H1 (cell line): ENCODE measurements around the gene ABI3BP. TPM values are rescaled to one million over a fixed set of nuclear protein-coding genes. Genes with fewer than 3 reads are reported as not detected.

Experiments
- CTCF ChIA-PET: fragments of 300-600 bp; sonication (Branson Sonifier 250); formaldehyde crosslinking; loops from one replicate; lab custom pipeline; 2021; ENCODE audit not compliant: partially characterized antibody; lab: Charles Lee
- POLR2A ChIA-PET: fragments of 300-600 bp; sonication (Branson Sonifier 250); formaldehyde crosslinking; loops from one replicate; lab custom pipeline; 2021; ENCODE audit warnings: inconsistent platforms; ENCODE audit not compliant: partially characterized antibody; lab: Charles Lee
- DNase-seq, 2 experiments: peaks; one replicate each; pipeline versions ENCODE4 v3.0.0 to v3.0.0-alpha.2; 2010 to 2022; ENCODE audit warnings: low spot score in 2 of 2, low read depth in 1 of 2, mixed read lengths in 1 of 2
- FAIRE-seq: peaks from 2 replicates; lab custom pipeline; 2011; peaks lifted over from hg19 to GRCh38; lab: Jason Lieb, UNC
- H2AFZ ChIP-seq: 2 replicates; pipeline ENCODE4 v1.8.1; 2012; ENCODE audit warnings: low read length, inconsistent platforms
- H2AK5ac ChIP-seq: 2 replicates; pipeline ENCODE4 v1.6.1; 2013; ENCODE audit warnings: low read depth, low read length
- H2BK120ac ChIP-seq: replicated peaks from 2 replicates; pipeline ENCODE3; 2013; ENCODE audit warnings: low read depth, low read length, inconsistent platforms
- H2BK12ac ChIP-seq: 2 replicates; pipeline ENCODE4 v1.6.1; 2013; ENCODE audit warnings: low read depth, low read length
- H2BK15ac ChIP-seq: 2 replicates; pipeline ENCODE4 v1.6.1; 2013; ENCODE audit warnings: low read length
- H2BK20ac ChIP-seq: 2 replicates; pipeline ENCODE4 v1.6.1; 2013; ENCODE audit warnings: low read length
- H2BK5ac ChIP-seq: 2 replicates; pipeline ENCODE4 v1.6.1; 2013; ENCODE audit warnings: low read depth, low read length
- H3K14ac ChIP-seq: 2 replicates; pipeline ENCODE4 v1.6.1; 2013; ENCODE audit warnings: inconsistent platforms; ENCODE audit not compliant: insufficient read length
- H3K18ac ChIP-seq: 2 replicates; pipeline ENCODE4 v1.6.1; 2013; ENCODE audit warnings: low read length; ENCODE audit errors: extremely low read depth
- H3K23ac ChIP-seq: 2 replicates; pipeline ENCODE4 v1.6.1; 2013; ENCODE audit warnings: inconsistent platforms; ENCODE audit not compliant: insufficient read length
- H3K23me2 ChIP-seq: 2 replicates; pipeline ENCODE4 v1.6.1; 2013; ENCODE audit warnings: low read depth, low read length
- H3K27ac ChIP-seq: 2 replicates; pipeline ENCODE4 v1.6.1; 2011; ENCODE audit warnings: low read depth, low read length, inconsistent platforms
- H3K27me3 ChIP-seq, 4 experiments: replicated peaks in 1 of 4; 1 replicate in 1 of 4; 2 replicates in 3 of 4; pipeline versions ENCODE4 v1.6.1 to v1.8.1; 2011 to 2013; ENCODE audit warnings: low read length in 3 of 4, mild to moderate bottlenecking in 3 of 4, inconsistent platforms in 2 of 4, mixed read lengths in 2 of 4, moderate library complexity in 1 of 4; ENCODE audit not compliant: control insufficient read depth in 3 of 4, insufficient read depth in 3 of 4; ENCODE audit errors: extremely low read depth in 1 of 4
- H3K36me3 ChIP-seq, 4 experiments: 2 replicates each; pipeline versions ENCODE4 v1.6.1 to v1.8.1; 2011 to 2013; ENCODE audit warnings: mild to moderate bottlenecking in 4 of 4, low read length in 3 of 4, moderate library complexity in 2 of 4, control low read depth in 1 of 4, inconsistent platforms in 1 of 4; ENCODE audit not compliant: insufficient read depth in 4 of 4, control insufficient read depth in 2 of 4
- H3K4ac ChIP-seq: replicated peaks from 2 replicates; pipeline ENCODE3; 2013; ENCODE audit warnings: low read length, low read depth, mixed read lengths, inconsistent platforms; ENCODE audit not compliant: insufficient read length
- H3K4me1 ChIP-seq, 4 experiments: replicated peaks in 1 of 4; 1 replicate in 1 of 4; 2 replicates in 3 of 4; pipeline versions ENCODE4 v1.6.1 to v1.8.1; 2011 to 2013; ENCODE audit warnings: low read length in 3 of 4, inconsistent platforms in 2 of 4, mixed read lengths in 1 of 4; ENCODE audit not compliant: insufficient read depth in 4 of 4, control insufficient read depth in 3 of 4
- H3K4me2 ChIP-seq, 2 experiments: 2 replicates each; pipeline versions ENCODE4 v1.6.1 to v1.8.1; 2011 to 2013; ENCODE audit warnings: low read depth in 2 of 2, low read length in 2 of 2, control low read depth in 1 of 2, inconsistent platforms in 1 of 2, mild to moderate bottlenecking in 1 of 2; ENCODE audit not compliant: insufficient read depth in 1 of 2
- H3K4me3 ChIP-seq, 4 experiments: fragments of 200-600, 300-600 bp in 1 of 4; sonication (generic), shearing (Covaris generic), sonication (Bioruptor Twin) in 1 of 4; 2 replicates each; pipeline versions ENCODE4 v1.5.1 to v1.8.1; 2011 to 2016; ENCODE audit warnings: low read length in 4 of 4, low read depth in 3 of 4, control low read depth in 2 of 4, inconsistent platforms in 2 of 4, mild to moderate bottlenecking in 2 of 4, mixed read lengths in 1 of 4, moderate library complexity in 1 of 4; ENCODE audit not compliant: insufficient read depth in 2 of 4; ENCODE audit errors: extremely low read depth in 1 of 4
- H3K56ac ChIP-seq: replicated peaks from 2 replicates; pipeline ENCODE3; 2013; ENCODE audit warnings: low read depth, mild to moderate bottlenecking, mixed read lengths, low read length, inconsistent platforms; ENCODE audit not compliant: insufficient read length
- H3K79me1 ChIP-seq: 2 replicates; pipeline ENCODE4 v1.6.1; 2013; ENCODE audit warnings: low read depth, low read length, control low read depth
- H3K79me2 ChIP-seq, 2 experiments: 2 replicates each; pipeline versions ENCODE4 v1.6.1 to v1.8.1; 2012 to 2013; ENCODE audit warnings: low read length in 2 of 2, mild to moderate bottlenecking in 2 of 2, inconsistent platforms in 1 of 2; ENCODE audit not compliant: insufficient read depth in 2 of 2, control insufficient read depth in 1 of 2
- H3K9ac ChIP-seq, 4 experiments: replicated peaks in 1 of 4; 1 replicate in 1 of 4; 2 replicates in 3 of 4; pipeline versions ENCODE4 v1.6.1 to v1.8.1; 2011 to 2013; ENCODE audit warnings: low read depth in 3 of 4, low read length in 3 of 4, control low read depth in 2 of 4, mild to moderate bottlenecking in 2 of 4, moderate library complexity in 2 of 4, inconsistent platforms in 1 of 4; ENCODE audit errors: extremely low read depth in 1 of 4
- H3K9me3 ChIP-seq, 2 experiments: 2 replicates each; pipeline versions ENCODE4 v1.6.1 to v1.8.1; 2012 to 2013; ENCODE audit warnings: mild to moderate bottlenecking in 2 of 2, moderate library complexity in 2 of 2, control low read depth in 1 of 2, inconsistent platforms in 1 of 2, low read depth in 1 of 2, low read length in 1 of 2, mixed read lengths in 1 of 2; ENCODE audit not compliant: insufficient read depth in 2 of 2
- H4K20me1 ChIP-seq, 2 experiments: replicated peaks in 1 of 2; 2 replicates each; pipeline versions ENCODE3 to v1.8.1; 2011 to 2013; ENCODE audit warnings: inconsistent platforms in 2 of 2, low read length in 2 of 2, mild to moderate bottlenecking in 1 of 2; ENCODE audit not compliant: insufficient read depth in 2 of 2, control insufficient read depth in 1 of 2
- H4K5ac ChIP-seq: 2 replicates; pipeline ENCODE4 v1.6.1; 2013; ENCODE audit warnings: low read length, low read depth, mixed read lengths, inconsistent platforms; ENCODE audit not compliant: insufficient read length
- H4K8ac ChIP-seq: 2 replicates; pipeline ENCODE4 v1.8.0; 2013; ENCODE audit warnings: mild to moderate bottlenecking, moderate library complexity, low read length, inconsistent platforms; ENCODE audit not compliant: insufficient read depth; ENCODE audit errors: extremely low read depth
- H4K91ac ChIP-seq: replicated peaks from 2 replicates; pipeline ENCODE3; 2013; ENCODE audit warnings: low read length, mixed read lengths, inconsistent platforms; ENCODE audit not compliant: insufficient read length
- JUN ChIP-seq: IDR thresholded peaks from 2 replicates; pipeline ENCODE4 v1.6.1; 2011; ENCODE audit warnings: low read depth, mild to moderate bottlenecking, improper control_type of control experiment, low read length
- POU5F1 ChIP-seq: IDR thresholded peaks from 2 replicates; pipeline ENCODE4 v1.6.1; 2011; ENCODE audit warnings: low read depth, mild to moderate bottlenecking, low read length, moderate library complexity
- ZNF274 ChIP-seq: IDR thresholded peaks from 2 replicates; pipeline ENCODE4 v1.7.0; 2012; ENCODE audit warnings: low read length, borderline replicate concordance; ENCODE audit errors: extremely low read depth
- WGBS, 2 experiments: shearing (Covaris generic) in 1 of 2; methylation state at CpG; one replicate each; pipeline versions ENCODE4 v1.1.6 to v1.1.7; 2013 to 2015; ENCODE audit warnings: low lambda C conversion rate in 2 of 2, mixed read lengths in 2 of 2, inconsistent platforms in 1 of 2, low coverage in 1 of 2, missing lambda C conversion rate in 1 of 2; ENCODE audit not compliant: insufficient replicate concordance in 2 of 2, insufficient coverage in 1 of 2, insufficient read length in 1 of 2; ENCODE audit errors: extremely low coverage in 1 of 2, missing lambda C conversion rate in 1 of 2; 5-methylcytosine and 5-hydroxymethylcytosine counted together
- polyA plus RNA-seq, 7 experiments: library from polyadenylated mRNA; depleted of rRNA in 3 of 7; stranded (reverse) in 5 of 7; unstranded in 2 of 7; fragments of >200 nt in 5 of 7; fragments of 200-250 nt in 2 of 7; gene quantifications; 1 replicate in 5 of 7; 2 replicates in 1 of 7; 4 replicates in 1 of 7; pipeline versions ENCODE4 v1.2.1 to v1.2.3, GENCODE V29; 2011 to 2013; ENCODE audit warnings: missing spikeins in 2 of 7, mixed read lengths in 2 of 7
- total RNA-seq: library from RNA; stranded (reverse); fragmentation: NEBNext Ultra II Directional; extraction: Animal tissue kit (Norgen Biotek cat#: 25700); gene quantifications from 2 replicates; pipeline ENCODE4 v1.2.1, GENCODE V29; 2021
- TF ChIP-seq, protein P1 (sequence below): IDR thresholded peaks from 2 replicates; pipeline ENCODE4 v1.6.1; 2011; ENCODE audit warnings: low read length, improper control_type of control experiment

The ABI3BP gene
- total and polyA plus RNA-seq, 2 of the 8 experiments (the other 6 are each of a cell fraction or from before 2014, with no cell fraction given), result 0.08 to 0.32 TPM

DNA sequence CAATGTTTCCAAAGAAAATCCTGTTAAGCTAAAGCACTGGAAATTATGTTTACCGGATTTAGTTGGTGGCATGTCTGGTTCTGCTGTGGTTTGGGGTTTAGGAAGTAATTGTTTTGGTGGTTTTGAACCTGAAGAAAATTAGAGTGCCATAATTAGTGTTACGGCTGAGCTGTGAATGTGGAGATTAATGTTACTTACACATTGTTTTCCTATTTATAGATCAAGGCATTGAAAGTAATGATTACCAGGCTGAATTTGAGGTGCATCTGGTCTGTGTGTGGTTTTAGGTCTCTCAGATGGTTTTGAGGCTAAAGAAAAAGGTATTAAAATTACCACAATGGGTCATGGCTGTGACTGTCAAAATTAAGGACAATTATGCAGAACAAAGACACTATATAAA lies 155.1 kb downstream of the ABI3BP start:
- CTCF ChIA-PET, result interaction anchor here (1.1 kb wide), 1 partner anchor 12 kb away, joined by 3 read pairs; no protein-coding TSS in a partner anchor
- no peak overlapping the region for H3K23ac ChIP-seq
- no peak for DNase-seq
- WGBS, 2 experiments, result 86% methylated on average over 2 of the region's 2 CpGs; no CpG with 5 or more reads in 1 of the 2 experiments
- H3K4ac ChIP-seq, result no peak overlapping the region
- H3K4me3 ChIP-seq, result no peak overlapping the region
- no peak overlapping the region for H3K27ac ChIP-seq
- H2BK20ac ChIP-seq, result no peak overlapping the region
- no peaks in the 10 kb centered on the region for H3K36me3 ChIP-seq
- no peak overlapping the region for H4K91ac ChIP-seq
- H2BK5ac ChIP-seq, result no peak overlapping the region
- TF ChIP-seq, protein P1, sequence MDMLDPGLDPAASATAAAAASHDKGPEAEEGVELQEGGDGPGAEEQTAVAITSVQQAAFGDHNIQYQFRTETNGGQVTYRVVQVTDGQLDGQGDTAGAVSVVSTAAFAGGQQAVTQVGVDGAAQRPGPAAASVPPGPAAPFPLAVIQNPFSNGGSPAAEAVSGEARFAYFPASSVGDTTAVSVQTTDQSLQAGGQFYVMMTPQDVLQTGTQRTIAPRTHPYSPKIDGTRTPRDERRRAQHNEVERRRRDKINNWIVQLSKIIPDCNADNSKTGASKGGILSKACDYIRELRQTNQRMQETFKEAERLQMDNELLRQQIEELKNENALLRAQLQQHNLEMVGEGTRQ, result no peak
- TF ChIP-seq POU5F1 (no peak), ZNF274 (no peak), JUN (no peak)
- H4K8ac ChIP-seq, result no peak overlapping the region
- no peak overlapping the region for H3K14ac ChIP-seq
- no peak overlapping the region for H3K18ac ChIP-seq
- H2BK12ac ChIP-seq, result no peak overlapping the region
- H4K20me1 ChIP-seq, result no peaks in the 10 kb centered on the region
- no peaks in the 10 kb centered on the region for H3K4me1 ChIP-seq
- no peak overlapping the region for H3K4me2 ChIP-seq
- POLR2A ChIA-PET, result no interaction called here
- no peak overlapping the region for H2AK5ac ChIP-seq
- no peaks in the 10 kb centered on the region; the same call in 1 of the 2 replicates for H3K23me2 ChIP-seq
- no peak overlapping the region for H2BK15ac ChIP-seq
- H3K9me3 ChIP-seq, result no peaks in the 10 kb centered on the region
- H3K27me3 ChIP-seq, result no peaks in the 10 kb centered on the region
- H3K79me1 ChIP-seq, result no peaks in the 10 kb centered on the region
- no peak overlapping the region for H3K9ac ChIP-seq
- FAIRE-seq, result no peak
- H3K79me2 ChIP-seq, result no peaks in the 10 kb centered on the region
- H2AFZ ChIP-seq, result no peak overlapping the region
- H4K5ac ChIP-seq, result no peak overlapping the region
- H2BK120ac ChIP-seq, result no peak overlapping the region
- no peak overlapping the region for H3K56ac ChIP-seq
